MM.1S (cell line): Measurements from ENCODE around the gene SRSF7.
"Not testable (repeated sequence)": the region's sequence is repeated elsewhere in the genome, so short reads cannot be mapped to it uniquely, and the experiment has no call there.

Experiments
- DNase-seq: peaks from one replicate; pipeline ENCODE4 v3.0.0-alpha.2; 2015
- H2AFZ ChIP-seq: fragments of 300-600 bp; sonication (generic); 2 replicates; pipeline ENCODE4 v1.6.0; 2016; ENCODE audit warnings: antibody characterized with exemption, low read length
- H3F3A ChIP-seq: fragments of 300-600 bp; sonication (generic); 2 replicates; pipeline ENCODE4 v1.6.1; 2016; ENCODE audit warnings: mild to moderate bottlenecking, antibody characterized with exemption, low read length, moderate library complexity, mixed read lengths; ENCODE audit not compliant: insufficient read depth
- H3K27ac ChIP-seq: fragments of 300-600 bp; sonication (generic); 2 replicates; pipeline ENCODE4 v1.5.1; 2016; ENCODE audit warnings: mild to moderate bottlenecking, low read length
- H3K27me3 ChIP-seq: fragments of 300-600 bp; sonication (generic); replicated peaks from 2 replicates; pipeline ENCODE4 v1.6.0; 2016; ENCODE audit warnings: low read length; ENCODE audit not compliant: insufficient read depth
- H3K36me3 ChIP-seq: fragments of 300-600 bp; sonication (generic); replicated peaks from 2 replicates; pipeline ENCODE4 v1.6.1; 2016; ENCODE audit warnings: mild to moderate bottlenecking, low read length, mixed read lengths; ENCODE audit not compliant: insufficient read depth
- H3K4me1 ChIP-seq: fragments of 300-600 bp; sonication (generic); 2 replicates; pipeline ENCODE4 v1.6.1; 2016; ENCODE audit warnings: low read length, mixed read lengths
- H3K4me2 ChIP-seq: fragments of 300-600 bp; sonication (generic); 2 replicates; pipeline ENCODE4 v1.6.0; 2016; ENCODE audit warnings: low read depth, low read length
- H3K4me3 ChIP-seq: fragments of 300-600 bp; sonication (generic); 2 replicates; pipeline ENCODE4 v1.5.1; 2016; ENCODE audit warnings: low read length, mixed read lengths
- H3K79me2 ChIP-seq: fragments of 300-600 bp; sonication (generic); 2 replicates; pipeline ENCODE4 v1.6.1; 2016; ENCODE audit warnings: mixed run types, low read length, mixed read lengths
- H3K9ac ChIP-seq: fragments of 300-600 bp; sonication (generic); 2 replicates; pipeline ENCODE4 v1.6.1; 2016; ENCODE audit warnings: low read length, mixed read lengths
- H3K9me2 ChIP-seq: fragments of 300-600 bp; sonication (generic); replicated peaks from 2 replicates; pipeline ENCODE4 v1.6.1; 2016; ENCODE audit warnings: mild to moderate bottlenecking, low read length, mixed read lengths; ENCODE audit not compliant: insufficient read depth
- H3K9me3 ChIP-seq: fragments of 300-600 bp; sonication (generic); replicated peaks from 2 replicates; pipeline ENCODE4 v1.6.1; 2016; ENCODE audit warnings: mild to moderate bottlenecking, low read length, mixed read lengths; ENCODE audit not compliant: insufficient read depth
- H4K20me1 ChIP-seq: fragments of 300-600 bp; sonication (generic); 2 replicates; pipeline ENCODE4 v1.6.1; 2016; ENCODE audit warnings: mild to moderate bottlenecking, low read length, moderate library complexity, mixed read lengths; ENCODE audit not compliant: insufficient read depth
- EZH2 ChIP-seq: fragments of 300-600 bp; sonication (generic); optimal IDR thresholded peaks from 2 replicates; pipeline ENCODE3; 2017; ENCODE audit warnings: low read depth, mild to moderate bottlenecking, antibody characterized with exemption, low read length, mixed read lengths
- EZH2phosphoT487 ChIP-seq: fragments of 300-600 bp; sonication (generic); IDR thresholded peaks from 2 replicates; pipeline ENCODE4 v1.6.1; 2018; ENCODE audit warnings: antibody characterized with exemption, low read length
- TF ChIP-seq, protein P1 (sequence below): fragments of 300-600 bp; sonication (generic); IDR thresholded peaks from 2 replicates; pipeline ENCODE4 v1.5.1; 2016; ENCODE audit warnings: antibody characterized with exemption, low read length, mixed read lengths

The SRSF7 gene

GRCh38 chr2:38750891-38751595 lies at the start of gene SRSF7:
SRSF7 (minus strand) TSS chr2:38751361; CDS start chr2:38751256, 105 bp downstream.
- H3K79me2 ChIP-seq = peaks cover 51% of the 10 kb centered on the region
- H2AFZ ChIP-seq = peak within 1 kb of the TSS; percentile 82
- H3K27ac ChIP-seq = peak within 1 kb of the TSS; percentile 88
- H3K4me1 ChIP-seq = peaks cover 41% of the 10 kb centered on the region
- no peak for TF ChIP-seq EZH2
- TF ChIP-seq, protein P1, sequence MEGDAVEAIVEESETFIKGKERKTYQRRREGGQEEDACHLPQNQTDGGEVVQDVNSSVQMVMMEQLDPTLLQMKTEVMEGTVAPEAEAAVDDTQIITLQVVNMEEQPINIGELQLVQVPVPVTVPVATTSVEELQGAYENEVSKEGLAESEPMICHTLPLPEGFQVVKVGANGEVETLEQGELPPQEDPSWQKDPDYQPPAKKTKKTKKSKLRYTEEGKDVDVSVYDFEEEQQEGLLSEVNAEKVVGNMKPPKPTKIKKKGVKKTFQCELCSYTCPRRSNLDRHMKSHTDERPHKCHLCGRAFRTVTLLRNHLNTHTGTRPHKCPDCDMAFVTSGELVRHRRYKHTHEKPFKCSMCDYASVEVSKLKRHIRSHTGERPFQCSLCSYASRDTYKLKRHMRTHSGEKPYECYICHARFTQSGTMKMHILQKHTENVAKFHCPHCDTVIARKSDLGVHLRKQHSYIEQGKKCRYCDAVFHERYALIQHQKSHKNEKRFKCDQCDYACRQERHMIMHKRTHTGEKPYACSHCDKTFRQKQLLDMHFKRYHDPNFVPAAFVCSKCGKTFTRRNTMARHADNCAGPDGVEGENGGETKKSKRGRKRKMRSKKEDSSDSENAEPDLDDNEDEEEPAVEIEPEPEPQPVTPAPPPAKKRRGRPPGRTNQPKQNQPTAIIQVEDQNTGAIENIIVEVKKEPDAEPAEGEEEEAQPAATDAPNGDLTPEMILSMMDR = no peak
- TF ChIP-seq EZH2phosphoT487 = no peak
- DNase-seq = peak; percentile 99
- peak within 1 kb of the TSS; percentile 90 for H3K4me2 ChIP-seq
- H3F3A ChIP-seq = peaks cover 35% of the 10 kb centered on the region
- peak within 1 kb of the TSS; percentile 99 for H3K9ac ChIP-seq
- H3K27me3 ChIP-seq = no peaks in the 10 kb centered on the region
- peaks cover 37% of the 10 kb centered on the region for H4K20me1 ChIP-seq
- peak within 1 kb of the TSS; percentile 97 for H3K4me3 ChIP-seq
- H3K9me2 ChIP-seq = no peaks in the 10 kb centered on the region
- H3K9me3 ChIP-seq = no peaks in the 10 kb centered on the region
- peaks cover 30% of the 10 kb centered on the region for H3K36me3 ChIP-seq

DNA sequence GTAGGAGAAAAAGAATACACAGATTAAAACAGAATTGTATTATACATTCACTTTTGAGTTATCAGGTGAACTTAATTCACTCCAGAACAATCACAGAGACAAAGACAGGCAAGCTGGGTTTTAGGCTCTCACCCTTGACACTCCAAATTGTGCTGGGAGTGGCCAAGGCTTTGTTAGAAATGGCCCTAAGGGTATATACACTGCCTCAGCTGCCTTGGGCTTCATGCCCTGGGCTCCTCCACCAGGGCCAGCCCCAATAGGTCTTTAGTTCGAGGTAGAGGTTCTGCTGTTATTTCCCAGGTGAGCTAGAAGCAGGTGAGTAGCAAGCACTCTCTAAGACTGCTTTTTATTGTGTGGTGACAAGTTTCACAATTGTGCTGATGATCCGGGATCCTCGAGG lies 46.8 kb upstream of the SRSF7 start:
- no peaks in the 10 kb centered on the region for H3K9me2 ChIP-seq
- H3K27me3 ChIP-seq = no peaks in the 10 kb centered on the region
- H4K20me1 ChIP-seq = no peaks in the 10 kb centered on the region
- DNase-seq = no peak
- no peaks in the 10 kb centered on the region for H3K4me1 ChIP-seq
- no peaks in the 10 kb centered on the region for H3F3A ChIP-seq
- H3K36me3 ChIP-seq = no peaks in the 10 kb centered on the region
- H2AFZ ChIP-seq = no peak overlapping the region
- no peak overlapping the region for H3K9ac ChIP-seq
- H3K4me3 ChIP-seq = no peak overlapping the region
- H3K9me3 ChIP-seq = no peaks in the 10 kb centered on the region
- H3K79me2 ChIP-seq = no peaks in the 10 kb centered on the region
- H3K4me2 ChIP-seq = no peak overlapping the region
- no peak overlapping the region for H3K27ac ChIP-seq
- TF ChIP-seq, protein P1 = no peak
- TF ChIP-seq EZH2phosphoT487 = no peak
- TF ChIP-seq EZH2 = no peak

- Histone ChIP-seq H3K27ac (no peak overlapping the region), H3K4me1 (no peaks in the 10 kb centered on the region), H3K79me2 (no peaks in the 10 kb centered on the region), H3K27me3 (no peaks in the 10 kb centered on the region), H3K4me2 (no peak overlapping the region), H4K20me1 (no peaks in the 10 kb centered on the region), H3K4me3 (no peak overlapping the region), H3K9me2 (no peaks in the 10 kb centered on the region), H2AFZ (no peak overlapping the region), H3K36me3 (no peaks in the 10 kb centered on the region), H3K9ac (no peak overlapping the region), H3K9me3 (no peaks in the 10 kb centered on the region), H3F3A (no peaks in the 10 kb centered on the region)
- TF ChIP-seq EZH2 (no peak), EZH2phosphoT487 (no peak)
- TF ChIP-seq, protein P1 = no peak
- no peak for DNase-seq
These were observed 46.1 kb upstream of the SRSF7 start for GRCh38 chr2:38797250-38797676.

- not testable (repeated sequence) for H2AFZ ChIP-seq, H3K4me1 ChIP-seq, H3K79me2 ChIP-seq, H3K36me3 ChIP-seq, H3K27ac ChIP-seq, H3K27me3 ChIP-seq, H3K9me3 ChIP-seq, H3F3A ChIP-seq, DNase-seq, H3K9me2 ChIP-seq, H3K4me2 ChIP-seq, H3K4me3 ChIP-seq, H4K20me1 ChIP-seq, H3K9ac ChIP-seq
These were observed 43.9 kb upstream of the SRSF7 start for GRCh38 chr2:38795016-38795415.
